Measurements from ENCODE around the gene ODAD4.

GRCh38 chr17:41888332-41888965 is 42.0 kb upstream of the ODAD4 start:
- TF ChIP-seq CTCF (IDR thresholded peaks at IDR 0.05) (no peak), POLR2AphosphoS5 (IDR thresholded peaks at IDR 0.05) (no peak)
